Femur (tissue), 1 donor: ENCODE results near the gene SCCPDH.
"Not testable (repeated sequence)": the region's sequence is repeated elsewhere in the genome, so short reads cannot be mapped to it uniquely, and the experiment has no call there.

ENCODE experiments used
- DNase-seq: peaks from one replicate; pipeline ENCODE4 v3.0.0-alpha.2; 2017

Gene SCCPDH

DNA sequence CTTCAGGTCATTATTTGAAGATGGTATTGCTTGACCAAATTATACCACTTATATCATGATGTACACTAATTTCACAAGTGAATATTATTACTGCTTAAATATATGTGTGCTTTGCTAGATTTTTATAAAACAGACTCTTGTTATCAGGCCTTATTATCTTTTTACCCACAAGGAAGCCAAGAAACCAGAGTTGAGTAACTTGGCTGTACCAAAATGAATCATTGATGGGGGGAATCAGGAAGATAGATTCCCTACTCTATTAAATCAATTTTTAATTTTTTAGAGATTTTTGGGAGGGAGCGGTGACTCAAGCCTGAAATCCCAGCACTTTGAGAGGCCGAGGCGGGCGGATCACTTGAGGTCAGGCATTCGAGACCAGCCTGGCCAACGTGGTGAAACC lies 16.0 kb upstream of the SCCPDH start:
- DNase-seq: no peak

DNA sequence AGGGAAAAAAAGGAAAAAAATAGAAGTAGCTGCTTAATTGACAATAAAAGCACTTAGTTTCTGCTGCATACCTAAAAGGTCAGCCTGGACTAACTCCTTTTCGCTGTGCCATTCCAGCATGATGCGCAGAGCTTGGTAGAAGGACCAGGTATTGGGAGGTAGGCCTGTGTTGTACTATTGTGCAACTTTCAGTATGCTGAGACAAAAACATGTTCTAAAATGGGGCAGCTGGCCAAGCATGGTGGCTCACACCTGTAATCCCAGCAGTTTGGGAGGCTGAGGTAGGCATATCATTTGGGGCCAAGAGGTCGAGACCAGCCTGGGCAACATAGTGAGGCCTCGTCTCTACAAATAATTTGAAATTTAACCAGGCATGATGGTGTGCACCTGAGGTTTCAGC lies 15.0 kb upstream of the SCCPDH start:
- no peak for DNase-seq

DNA sequence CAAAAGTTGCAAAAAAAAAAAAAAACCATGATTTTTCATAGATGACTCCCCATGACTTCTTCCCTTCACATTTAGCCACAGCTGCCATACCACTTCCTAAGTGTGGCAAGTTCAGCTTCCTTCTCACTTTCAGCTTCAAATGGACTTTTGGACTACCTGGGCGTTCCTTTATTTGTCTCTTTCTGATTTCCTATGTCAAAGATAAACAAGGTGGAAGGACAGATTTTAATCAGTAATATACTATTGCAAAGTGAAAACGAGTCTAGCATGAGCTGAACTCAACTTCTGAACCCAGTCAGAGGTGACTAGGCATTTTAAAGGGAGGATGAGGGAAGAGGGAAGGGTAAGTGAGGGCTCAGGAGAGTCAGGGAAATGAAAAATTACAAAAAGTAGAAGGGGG lies 14.4 kb upstream of the SCCPDH start:
- DNase-seq: no peak

DNA sequence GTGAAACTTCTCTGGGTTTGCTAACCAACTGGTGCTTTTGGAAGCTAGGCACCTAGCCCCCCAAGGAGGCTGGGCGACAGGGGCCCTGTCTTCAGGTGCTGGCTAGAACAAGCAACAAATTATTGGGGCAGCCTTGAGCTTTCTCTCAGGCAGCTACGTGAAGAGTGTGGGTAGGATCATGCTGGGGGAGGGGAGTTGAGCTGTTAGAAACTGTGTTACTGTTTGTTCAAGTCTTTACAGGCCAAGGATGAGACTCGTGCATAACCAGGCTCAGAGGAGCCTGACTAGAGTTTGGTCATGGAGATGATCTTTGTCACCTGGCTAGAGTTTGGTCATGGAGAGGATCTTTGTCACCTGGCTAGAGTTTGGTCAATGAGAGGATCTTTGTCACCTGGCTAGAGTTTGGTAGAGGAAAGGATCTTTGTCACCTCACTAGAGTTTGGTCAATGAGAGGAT lies 12.6 kb upstream of the SCCPDH start:
- DNase-seq: no peak

DNA sequence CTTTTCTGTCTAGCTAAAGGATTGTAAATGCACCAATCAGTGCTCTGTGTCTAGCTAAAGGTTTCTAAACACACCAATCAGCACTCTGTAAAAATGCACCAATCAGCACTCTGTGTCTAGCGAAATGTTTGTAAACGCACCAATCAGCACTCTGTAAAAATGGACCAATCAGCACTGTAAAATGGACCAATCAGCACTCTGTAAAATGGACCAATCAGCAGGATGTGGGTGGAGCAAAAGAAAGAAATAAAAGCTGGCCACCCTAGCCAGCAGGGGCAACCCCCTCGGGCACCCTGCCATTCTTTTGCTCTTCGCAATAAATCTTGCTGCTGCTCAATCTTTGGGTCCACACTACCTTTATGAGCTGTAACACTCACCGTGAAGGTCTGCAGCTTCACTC lies 11.8 kb upstream of the SCCPDH start:
- not testable (repeated sequence) for DNase-seq

DNA sequence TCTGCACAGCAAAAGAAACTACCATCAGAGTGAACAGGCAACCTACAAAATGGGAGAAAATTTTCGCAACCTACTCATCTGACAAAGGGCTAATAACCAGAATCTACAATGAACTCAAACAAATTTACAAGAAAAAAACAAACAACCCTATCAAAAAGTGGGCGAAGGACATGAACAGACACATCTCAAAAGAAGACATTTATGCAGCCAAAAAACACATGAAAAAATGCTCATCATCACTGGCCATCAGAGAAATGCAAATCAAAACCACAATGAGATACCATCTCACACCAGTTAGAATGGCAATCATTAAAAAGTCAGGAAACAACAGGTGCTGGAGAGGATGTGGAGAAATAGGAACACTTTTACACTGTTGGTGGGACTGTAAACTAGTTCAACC lies 4.8 kb upstream of the SCCPDH start:
- not testable (repeated sequence) for DNase-seq

DNA sequence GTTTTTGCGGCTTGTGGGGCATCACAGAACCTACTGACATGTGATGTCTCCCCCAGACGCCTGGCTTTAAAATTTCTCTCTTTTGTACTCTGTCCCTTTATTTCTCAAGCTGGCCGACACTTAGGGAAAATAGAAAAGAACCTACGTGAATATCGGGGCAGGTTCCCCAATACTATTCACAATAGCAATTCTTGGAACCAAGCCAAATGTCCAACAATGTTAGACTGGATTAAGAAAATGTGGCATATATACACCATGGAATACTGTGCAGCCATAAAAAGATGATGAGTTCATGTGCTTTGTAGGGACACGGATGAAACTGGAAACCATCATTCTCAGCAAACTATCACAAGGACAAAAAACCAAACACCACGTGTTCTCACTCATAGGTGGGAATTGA lies 3.4 kb upstream of the SCCPDH start:
- DNase-seq: not testable (repeated sequence)

DNA sequence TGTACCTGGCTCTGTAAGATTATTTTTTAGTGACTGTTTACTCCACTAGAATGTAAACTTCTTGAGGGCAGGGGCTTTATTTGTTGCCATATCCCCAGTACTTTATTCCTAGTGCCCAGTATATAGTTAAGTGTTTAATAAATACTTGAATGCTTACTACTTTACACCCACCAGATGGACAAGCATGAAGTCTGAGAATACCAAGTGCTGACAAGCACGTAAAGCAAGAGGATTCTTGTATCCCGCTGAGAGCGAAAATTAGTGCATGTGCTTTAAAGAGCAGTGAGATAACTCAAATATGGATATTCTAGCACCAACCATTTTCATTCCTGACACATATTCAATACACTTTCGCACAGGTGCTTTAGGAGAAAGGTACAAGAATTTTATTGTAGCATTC lies 1.5 kb upstream of the SCCPDH start:
- no peak for DNase-seq

DNA sequence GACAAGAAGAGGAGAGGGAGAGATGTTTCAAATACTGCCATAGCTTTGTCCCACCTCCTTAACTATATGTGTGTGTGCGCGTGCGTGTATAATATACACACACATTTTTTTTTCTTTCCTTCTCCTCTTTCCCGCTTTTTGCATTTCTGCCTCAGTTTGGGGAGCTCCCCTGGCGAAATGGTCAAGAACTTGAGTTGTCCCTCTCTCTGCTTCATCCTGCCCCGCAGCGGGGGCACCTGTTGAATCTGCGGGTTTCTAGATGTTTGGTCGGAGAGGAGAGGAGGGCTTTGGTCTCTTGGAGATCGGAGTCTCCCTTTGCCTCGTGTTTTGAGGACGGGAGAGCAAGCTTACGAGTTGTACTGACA lies 504 bp downstream of the SCCPDH start:
- no peak for DNase-seq

DNA sequence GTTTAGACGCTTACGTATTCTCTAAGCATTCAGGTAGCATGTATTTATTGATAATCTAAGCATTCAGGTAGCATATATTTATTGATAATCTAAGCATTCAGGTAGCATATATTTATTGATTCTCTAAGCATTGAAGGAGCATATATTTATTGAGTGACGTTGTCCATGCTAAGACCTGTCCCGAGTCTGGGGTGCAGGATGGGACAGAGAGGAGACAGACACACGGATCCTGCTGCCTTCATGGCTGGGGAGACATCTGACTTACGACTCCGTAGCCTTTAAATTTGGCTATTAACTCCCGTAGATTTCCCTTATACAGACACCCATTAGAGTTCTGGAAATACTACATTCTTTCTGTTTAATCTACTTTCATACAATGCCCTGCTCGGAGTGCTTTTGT lies 982 bp downstream of the SCCPDH start:
- no peak for DNase-seq

DNA sequence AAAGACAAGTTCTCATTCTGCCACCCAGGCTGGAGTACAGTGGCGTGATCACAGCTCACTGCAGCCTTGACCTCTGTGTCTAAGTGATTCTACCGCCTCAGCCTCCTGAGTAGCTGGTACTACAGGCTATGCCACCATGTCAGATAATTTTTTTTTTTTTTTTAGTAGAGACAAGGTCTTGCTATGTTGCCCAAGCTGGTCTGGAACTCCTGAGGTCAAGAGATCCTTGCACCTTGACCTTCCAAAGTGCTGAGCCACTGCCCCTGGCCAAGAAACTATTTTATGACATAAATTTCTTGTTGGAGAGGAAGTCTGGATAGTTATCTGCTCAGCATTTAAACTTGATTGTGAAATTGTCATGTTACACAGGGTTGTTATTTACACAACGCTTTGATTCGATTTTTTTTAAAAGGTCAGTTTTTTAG lies 2.1 kb downstream of the SCCPDH start:
- DNase-seq: no peak

DNA sequence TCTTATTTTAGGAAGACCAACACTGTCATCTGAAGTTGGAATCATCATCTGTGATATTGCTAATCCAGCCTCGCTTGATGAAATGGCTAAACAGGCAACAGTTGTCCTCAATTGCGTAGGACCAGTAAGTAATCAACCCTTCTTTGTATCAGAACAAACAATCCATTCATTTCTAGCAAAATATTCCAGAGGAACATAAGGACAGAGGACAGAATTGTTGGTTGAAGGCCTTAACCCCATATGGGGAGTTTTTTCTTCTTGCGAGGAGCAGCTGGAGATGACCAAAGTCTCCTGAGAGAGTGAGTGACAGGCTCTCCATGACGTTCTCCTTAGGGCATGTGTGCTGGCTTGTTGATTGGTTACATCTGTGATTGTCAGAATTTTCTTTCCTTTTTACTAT lies 2.7 kb downstream of the SCCPDH start:
- DNase-seq: no peak

DNA sequence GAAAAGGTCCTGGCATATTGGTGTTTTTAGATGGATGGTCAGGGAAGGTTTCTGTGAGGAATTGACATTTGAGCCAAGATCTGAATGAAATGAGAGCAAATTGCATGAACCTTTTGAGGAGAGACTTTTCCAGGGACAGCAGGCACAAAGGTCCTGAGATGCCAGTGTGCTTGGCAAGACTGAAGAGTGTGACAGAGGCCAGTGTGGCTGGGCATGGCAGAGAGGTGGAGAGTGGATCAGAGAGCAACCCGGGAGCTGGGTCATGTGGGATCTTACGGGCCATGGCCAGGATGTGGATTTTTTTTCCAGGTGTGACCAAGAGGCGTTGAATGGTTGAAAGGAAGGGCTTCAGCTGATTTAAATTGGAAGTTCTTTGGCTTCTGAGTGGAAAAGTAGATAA lies 3.4 kb downstream of the SCCPDH start:
- no peak for DNase-seq

DNA sequence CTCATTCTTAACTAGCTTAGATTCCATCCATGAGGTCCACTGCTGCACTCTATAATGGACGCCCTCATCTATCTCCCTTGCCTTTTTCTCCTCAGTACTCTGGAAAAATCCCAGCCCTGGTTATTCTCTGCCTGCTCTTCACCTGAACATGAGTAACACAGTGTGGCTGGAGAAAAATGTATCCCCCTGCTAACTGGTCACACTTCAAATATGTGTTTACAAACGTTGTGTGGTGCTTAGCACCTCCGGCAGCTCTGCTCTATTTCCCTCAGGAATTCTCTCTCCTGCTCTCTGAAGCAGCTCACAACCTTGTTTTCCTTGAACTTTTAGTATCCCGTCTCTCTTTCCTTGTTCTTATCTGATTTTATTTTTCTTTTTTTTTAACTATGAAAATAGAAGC lies 4.1 kb downstream of the SCCPDH start:
- DNase-seq: no peak

DNA sequence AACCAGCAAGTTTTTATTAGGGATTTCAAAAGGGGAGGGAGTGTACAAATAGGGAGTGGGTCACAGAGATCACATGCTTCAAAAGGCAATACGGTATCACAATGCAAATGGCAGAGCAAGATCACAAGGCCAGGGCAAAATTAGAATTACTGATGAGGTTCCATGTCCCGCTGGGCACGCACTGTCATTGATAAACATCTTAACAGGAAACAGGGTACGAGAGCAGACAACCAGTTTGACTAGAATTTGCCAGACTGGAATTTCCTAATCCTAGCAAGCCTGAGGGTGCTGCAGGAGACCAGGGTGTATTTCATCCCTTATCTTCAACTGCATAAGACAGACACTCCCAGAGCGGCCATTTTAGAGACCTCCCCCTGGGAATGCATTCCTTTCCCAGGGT lies 4.8 kb downstream of the SCCPDH start:
- DNase-seq: not testable (repeated sequence)

DNA sequence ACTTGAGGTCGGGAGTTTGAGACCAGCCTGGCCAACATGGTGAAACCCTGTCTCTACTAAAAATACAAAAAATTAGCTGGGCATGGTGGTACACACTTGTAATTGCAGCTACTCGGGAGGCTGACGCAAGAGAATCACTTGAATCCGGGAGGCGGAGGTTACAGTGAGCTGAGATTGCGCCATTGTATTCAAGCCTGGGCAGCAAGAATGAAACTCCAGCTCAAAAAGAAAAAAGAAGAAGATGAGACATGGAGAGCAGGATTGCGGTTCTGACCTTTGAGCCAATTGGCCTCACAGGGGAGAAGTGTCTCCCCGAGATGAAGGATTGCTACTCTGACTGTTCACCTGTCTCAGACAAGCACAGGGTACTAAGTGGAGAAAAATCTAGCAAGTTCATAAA lies 6.6 kb downstream of the SCCPDH start:
- DNase-seq: no peak

DNA sequence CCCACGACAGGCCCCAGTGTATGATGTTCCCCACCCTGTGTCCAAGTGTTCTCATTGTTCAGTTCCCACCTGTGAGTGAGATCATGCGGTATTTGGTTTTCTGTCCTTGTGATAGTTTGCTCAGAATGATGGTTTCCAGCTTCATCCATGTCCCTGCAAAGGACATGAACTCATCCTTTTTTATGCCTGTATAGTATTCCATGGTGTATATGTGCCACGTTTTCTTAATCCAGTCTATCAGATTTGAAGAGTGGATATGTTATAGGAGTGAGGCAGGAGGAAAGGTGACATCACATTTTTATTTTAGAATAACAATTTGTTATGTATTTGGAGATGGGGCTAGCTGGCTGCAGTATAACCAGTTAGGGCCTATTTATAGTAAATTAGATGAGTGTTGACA lies 7.7 kb downstream of the SCCPDH start:
- DNase-seq: not testable (repeated sequence)

DNA sequence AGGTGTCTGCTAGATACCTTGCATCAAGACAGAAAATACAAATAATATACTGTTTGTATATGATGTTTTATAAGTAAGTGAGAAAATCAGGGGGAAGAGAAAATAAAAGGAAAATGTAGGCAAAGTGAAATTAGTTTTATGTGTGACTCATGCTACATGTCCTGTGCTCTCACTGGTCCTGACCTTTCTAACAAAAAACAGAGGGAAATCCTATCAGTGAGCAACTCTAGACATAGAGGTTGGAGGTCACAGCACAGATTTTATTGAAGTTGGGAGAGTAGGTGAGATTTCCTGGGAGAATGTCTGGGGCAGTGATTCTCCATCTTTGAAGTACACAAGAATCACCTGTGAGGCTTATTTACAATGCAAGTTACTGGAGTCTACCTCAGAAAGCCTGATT lies 9.5 kb downstream of the SCCPDH start:
- DNase-seq: no peak

DNA sequence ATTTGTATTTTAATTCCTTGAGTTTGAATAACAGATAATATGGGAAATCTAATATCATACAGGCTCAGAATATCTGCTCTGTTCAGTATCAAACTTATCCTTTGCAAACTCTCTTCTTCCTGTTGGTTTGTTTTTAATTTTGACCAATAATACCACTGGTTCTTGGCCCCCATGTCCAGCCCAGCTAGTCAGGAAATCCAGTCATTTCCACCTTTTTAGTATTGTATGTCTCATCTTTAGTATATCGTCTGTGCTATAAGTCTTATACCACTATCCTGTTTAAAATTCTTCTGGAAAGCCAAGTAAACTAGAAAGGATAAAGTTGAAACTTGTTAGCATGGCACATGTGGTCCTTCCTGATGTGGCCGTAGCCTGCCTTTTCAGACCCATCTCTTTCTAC lies 10.7 kb downstream of the SCCPDH start:
- DNase-seq: no peak

DNA sequence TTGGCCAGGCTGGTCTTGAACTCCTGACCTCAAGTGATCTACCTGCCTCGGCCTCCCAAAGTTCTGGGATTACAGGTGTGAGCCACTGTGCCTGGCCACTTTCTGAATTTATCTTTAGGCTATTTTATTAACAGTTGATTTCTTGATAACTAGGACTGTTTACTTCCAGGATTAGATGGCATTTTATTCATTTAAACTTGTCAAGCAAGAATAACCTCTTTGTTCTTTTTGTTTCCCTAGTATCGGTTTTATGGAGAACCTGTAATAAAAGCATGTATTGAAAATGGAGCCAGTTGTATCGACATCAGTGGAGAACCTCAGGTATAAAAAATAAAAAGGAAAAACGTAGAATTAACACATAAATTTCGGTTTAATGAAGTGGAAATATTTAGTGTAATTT lies 11.5 kb downstream of the SCCPDH start:
- DNase-seq: no peak

DNA sequence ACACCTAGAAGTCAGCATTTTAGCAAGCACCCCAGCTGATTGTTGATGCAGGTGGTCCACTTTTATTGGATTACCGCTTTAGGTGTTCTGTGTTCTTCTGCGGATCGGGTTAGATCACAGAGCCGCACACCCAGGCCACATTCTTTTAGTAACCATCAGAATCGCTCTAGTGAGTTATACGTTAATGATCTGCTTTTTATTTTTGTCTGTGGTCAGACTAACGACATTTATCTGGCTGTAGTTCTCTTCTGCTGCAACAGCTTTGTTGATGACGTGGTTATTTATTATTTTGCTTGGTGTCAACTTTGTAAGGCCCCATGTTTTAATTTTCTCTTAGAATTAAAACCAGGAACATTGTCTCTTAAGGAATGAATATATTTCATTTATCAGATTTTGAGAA lies 18.2 kb downstream of the SCCPDH start:
- DNase-seq: no peak

DNA sequence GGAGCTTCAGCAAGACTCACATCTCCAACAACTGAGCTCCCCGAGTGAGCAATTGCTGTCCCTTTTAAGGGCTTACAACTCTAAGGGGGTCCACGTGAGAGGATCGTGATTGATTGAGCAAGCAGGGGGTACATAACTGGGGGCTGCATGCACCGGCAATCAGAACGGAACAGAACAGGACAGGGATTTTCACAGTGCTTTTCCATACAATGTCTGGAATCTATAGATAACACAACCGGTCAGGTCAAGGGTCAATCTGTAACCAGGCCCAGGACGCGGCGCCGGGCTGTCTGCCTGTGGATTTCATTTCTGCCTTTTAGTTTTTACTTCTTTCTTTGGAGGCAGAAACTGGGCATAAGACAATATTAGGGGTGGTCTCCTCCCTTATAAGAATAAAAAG lies 21.9 kb downstream of the SCCPDH start:
- not testable (repeated sequence) for DNase-seq

DNA sequence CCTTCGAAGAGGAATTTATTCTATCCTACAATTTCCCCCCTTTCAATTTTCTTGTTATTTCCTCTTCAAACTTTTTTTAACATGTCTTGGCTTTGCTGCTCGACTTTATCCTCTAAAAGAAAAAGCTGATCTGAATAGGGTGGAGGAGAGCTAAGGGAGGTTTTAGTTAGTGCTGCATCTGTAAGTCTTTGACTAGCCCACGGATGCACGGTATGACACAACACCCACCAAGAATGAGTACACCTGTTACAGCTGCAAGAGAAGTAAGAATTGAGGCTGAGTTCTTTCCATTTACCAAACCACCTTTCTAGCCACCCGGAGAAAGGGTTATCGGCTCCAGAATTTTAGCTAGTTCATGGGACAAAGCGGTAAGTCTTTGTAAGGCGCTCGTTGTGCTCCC lies 23.8 kb downstream of the SCCPDH start:
- DNase-seq: no peak

DNA sequence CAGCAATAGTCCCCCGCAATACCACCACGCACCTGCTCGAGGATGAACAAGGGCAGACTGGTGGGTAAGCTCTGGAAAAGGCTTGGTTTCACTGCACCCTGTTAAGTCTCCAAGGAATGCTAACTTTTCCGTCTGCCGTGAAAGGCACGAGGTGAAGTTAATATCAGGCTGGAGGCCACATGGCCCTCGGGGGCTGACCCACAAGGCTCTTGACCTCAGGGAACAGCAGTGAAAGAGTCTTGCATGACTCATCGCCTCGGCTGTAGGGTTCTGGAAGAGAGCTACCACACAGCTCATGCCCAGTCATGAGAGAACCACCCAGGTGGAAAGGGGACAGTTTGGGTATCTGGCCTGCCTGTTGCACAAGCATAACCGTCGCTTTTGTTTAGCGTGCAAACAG lies 24.7 kb downstream of the SCCPDH start:
- no peak for DNase-seq

DNA sequence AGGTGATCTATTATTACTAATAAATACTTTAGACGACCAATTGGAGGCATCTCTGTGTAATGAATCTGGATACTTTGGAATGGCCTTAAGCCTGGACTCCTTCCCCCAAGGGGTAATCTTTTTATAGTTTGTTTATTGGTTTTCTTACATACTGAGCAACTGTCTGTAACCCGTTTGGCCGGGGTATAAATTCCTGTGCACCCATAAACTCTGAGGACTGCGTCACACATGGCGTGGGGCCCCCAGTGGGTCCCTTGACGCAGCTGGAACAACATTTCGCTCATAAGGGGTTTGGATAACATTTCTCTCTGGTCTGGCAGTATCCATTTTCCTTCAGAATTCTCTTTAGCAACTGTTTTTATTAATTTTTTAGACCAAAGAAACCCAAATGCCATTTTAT lies 26.5 kb downstream of the SCCPDH start:
- no peak for DNase-seq
